K562 (cell line): Measurements from ENCODE around the gene NDFIP1. TPM values are rescaled to one million over a fixed set of nuclear protein-coding genes. Genes with fewer than 3 reads are reported as not detected.

Experiments used
- ATAC-seq: fragments of 200-7000 bp; cut with Tn5 transposase; 3 replicates; pipeline ENCODE4 v1.9.1; 2020; ENCODE audit warnings: moderate library complexity
- BruUV-seq: library from RNA; stranded (reverse); fragments of 400-500 nt; replicated peaks from 2 replicates; lab custom pipeline; 2021; lab: Mats Ljungman, UMichigan
- CTCF ChIA-PET: fragments of 300-600 bp; formaldehyde crosslinking; extraction: SDS; loops from one replicate; lab custom pipeline; 2021; ENCODE audit warnings: low intra/inter-chr PET ratio; lab: Yijun Ruan, JAX
- POLR2A ChIA-PET: fragments of 300-600, 350-650 bp; sonication (Branson Sonifier 250); formaldehyde crosslinking; extraction: SDS; loops from one replicate; lab custom pipeline; 2021; ENCODE audit warnings: antibody characterized with exemption, inconsistent platforms; lab: Yijun Ruan, JAX
- DNase-seq, 4 experiments: peaks; one replicate each; pipeline versions ENCODE4 v3.0.0 to v3.0.0-alpha.2; 2011 to 2018; ENCODE audit warnings: low spot score in 3 of 4, mixed read lengths in 3 of 4; ENCODE audit errors: extremely low read depth in 1 of 4
- FAIRE-seq: peaks from 2 replicates; lab custom pipeline; 2011; peaks lifted over from hg19 to GRCh38; lab: Jason Lieb, UNC
- H2AFZ ChIP-seq: 2 replicates; pipeline ENCODE4 v1.6.0; 2011; ENCODE audit warnings: low read depth, low read length, control low read depth, inconsistent platforms
- H3K27ac ChIP-seq: fragments of 200-600 bp; 3 replicates; pipeline ENCODE4 v1.8.0; 2011; ENCODE audit warnings: low read depth, mild to moderate bottlenecking, control low read depth, inconsistent platforms, low read length, moderate library complexity, mixed read lengths; ENCODE audit errors: extremely low read depth
- H3K27me3 ChIP-seq, 2 experiments: fragments of 300-600 bp in 1 of 2; 2 replicates in 1 of 2; 3 replicates in 1 of 2; pipeline versions ENCODE4 v1.6.0 to v1.8.0; 2011; ENCODE audit warnings: inconsistent platforms in 2 of 2, low read length in 2 of 2, mild to moderate bottlenecking in 1 of 2, mixed read lengths in 1 of 2, moderate library complexity in 1 of 2; ENCODE audit not compliant: control insufficient read depth in 2 of 2, insufficient read depth in 2 of 2
- H3K36me3 ChIP-seq: fragments of 300-600 bp; 3 replicates; pipeline ENCODE4 v1.8.0; 2011; ENCODE audit warnings: mild to moderate bottlenecking, low read length, inconsistent platforms; ENCODE audit not compliant: control insufficient read depth, insufficient read depth
- H3K4me1 ChIP-seq, 2 experiments: fragments of 200-600 bp in 1 of 2; replicated peaks in 1 of 2; 2 replicates in 1 of 2; 3 replicates in 1 of 2; pipeline versions ENCODE4 v1.5.1 to v1.8.0; 2011; ENCODE audit warnings: inconsistent platforms in 2 of 2, low read length in 2 of 2, mild to moderate bottlenecking in 1 of 2, mixed read lengths in 1 of 2, moderate library complexity in 1 of 2; ENCODE audit not compliant: control insufficient read depth in 2 of 2, insufficient read depth in 2 of 2
- H3K4me2 ChIP-seq: 2 replicates; pipeline ENCODE4 v1.6.1; 2011; ENCODE audit warnings: low read length, control low read depth, inconsistent platforms, mixed read lengths; ENCODE audit not compliant: insufficient read depth
- H3K4me3 ChIP-seq: fragments of 200-600 bp; sonication (generic), shearing (Covaris generic); 2 replicates; pipeline ENCODE4 v1.5.1; 2016; ENCODE audit warnings: control low read depth, inconsistent platforms
- H3K79me2 ChIP-seq: fragments of 200-600 bp; 3 replicates; pipeline ENCODE4 v1.8.0; 2011; ENCODE audit warnings: low read length, inconsistent platforms; ENCODE audit not compliant: control insufficient read depth, insufficient read depth
- H3K9ac ChIP-seq, 2 experiments: 2 replicates each; pipeline versions ENCODE4 v1.6.0 to v1.6.1; 2011; ENCODE audit warnings: low read depth in 2 of 2, low read length in 2 of 2, control low read depth in 1 of 2, inconsistent platforms in 1 of 2, mild to moderate bottlenecking in 1 of 2, mixed read lengths in 1 of 2; ENCODE audit not compliant: insufficient read depth in 1 of 2
- H3K9me1 ChIP-seq: one replicate; pipeline ENCODE4 v1.6.0; 2011; ENCODE audit warnings: inconsistent platforms, mild to moderate bottlenecking, low read length, moderate library complexity; ENCODE audit not compliant: control insufficient read depth, insufficient read depth
- H3K9me3 ChIP-seq: replicated peaks from 2 replicates; pipeline ENCODE4 v1.5.1; 2011; ENCODE audit warnings: low read depth, low read length, inconsistent platforms; ENCODE audit not compliant: control insufficient read depth, insufficient read depth
- H4K20me1 ChIP-seq: replicated peaks from 2 replicates; pipeline ENCODE4 v1.6.1; 2011; ENCODE audit warnings: low read length, inconsistent platforms, mixed read lengths; ENCODE audit not compliant: control insufficient read depth, insufficient read depth
- GTF2F1 ChIP-seq: IDR thresholded peaks from 2 replicates; pipeline ENCODE4 v1.6.1; 2011; ENCODE audit warnings: low read depth, low read length, improper control_type of control experiment
- ILK ChIP-seq: fragments of 450-650 bp; IDR thresholded peaks from 2 replicates; pipeline ENCODE4 v1.6.1; 2016; ENCODE audit warnings: missing genetic modification characterization, low read depth, mild to moderate bottlenecking, missing compliant biosample characterization, moderate library complexity, borderline replicate concordance
- MECOM ChIP-seq: fragments of 250-450 bp; sonication (Bioruptor Pico); IDR thresholded peaks from 2 replicates; pipeline ENCODE4 v1.8.0; 2022; ENCODE audit warnings: inconsistent platforms
- NCOA4 ChIP-seq: fragments of 450-650 bp; IDR thresholded peaks from 2 replicates; pipeline ENCODE4 v1.6.1; 2018; ENCODE audit warnings: mild to moderate bottlenecking; ENCODE audit not compliant: partially characterized antibody
- SMARCE1 ChIP-seq: fragments of 450-650 bp; IDR thresholded peaks from 2 replicates; pipeline ENCODE4 v1.7.1; 2016; ENCODE audit warnings: mild to moderate bottlenecking
- SREBF1 ChIP-seq: fragments of 150-350 bp; IDR thresholded peaks from 2 replicates; pipeline ENCODE4 v1.6.1; 2014; ENCODE audit warnings: antibody characterized with exemption, low read depth, low read length, borderline replicate concordance
- ZNF175 ChIP-seq: fragments of 200-800 bp; sonication (Bioruptor generic); IDR thresholded peaks from 2 replicates; pipeline ENCODE4 v1.6.1; 2016; ENCODE audit warnings: low read depth, mild to moderate bottlenecking, missing genetic modification characterization, missing compliant biosample characterization
- in situ Hi-C: fragments of 300-500 bp; cut with MboI; formaldehyde crosslinking; loops from 4 replicates; pipeline ENCODE4 v1.15.0; 2018; ENCODE audit warnings: inconsistent platforms, mixed read lengths
- intact Hi-C: fragments of 100-400 bp; cut with micrococcal nuclease; formaldehyde crosslinking; loops from 2 replicates; pipeline ENCODE4 v1.14.2; 2022
- polyA plus RNA-seq, 8 experiments: library from polyadenylated mRNA; depleted of rRNA in 4 of 8; stranded (reverse) in 5 of 8; unstranded in 3 of 8; fragments of >200 nt; fragmentation: Nextera tagmentation in 2 of 8; fragmentation: Illumina TruSeq in 1 of 8; extraction: Ambion mirVana in 2 of 8; extraction: Trizol in 1 of 8; gene quantifications; 2 replicates each; pipeline versions ENCODE4 v1.2.1 to v1.2.3, GENCODE V29; 2011 to 2014; ENCODE audit warnings: inconsistent platforms in 1 of 8, missing spikeins in 1 of 8
- total RNA-seq, 7 experiments: library from RNA; depleted of rRNA in 6 of 7; stranded (reverse); fragments of >200 nt in 6 of 7; fragmentation: Illumina TruSeq in 2 of 7; extraction: Trizol in 2 of 7; gene quantifications; 2 replicates each; pipeline versions ENCODE4 v1.2.1 to v1.2.3, GENCODE V29; 2011 to 2021; ENCODE audit warnings: low replicate concordance in 1 of 7
- TF ChIP-seq, protein P1 (sequence below): fragments of 200-800 bp; sonication (Bioruptor generic); IDR thresholded peaks from 2 replicates; pipeline ENCODE4 v1.6.1; 2016; ENCODE audit warnings: missing genetic modification characterization, missing compliant biosample characterization
- TF ChIP-seq, protein P2 (sequence below): sonication (generic); formaldehyde crosslinking; IDR thresholded peaks from 2 replicates; pipeline ENCODE4 v1.8.0; 2022; ENCODE audit warnings: missing genetic modification reagents, mild to moderate bottlenecking, borderline replicate concordance

The NDFIP1 gene
- total and polyA plus RNA-seq, 9 of the 15 experiments (the other 6 are each of a cell fraction or from before 2014, with no cell fraction given): 5.3 to 37.5 (median 31.9) TPM

DNA sequence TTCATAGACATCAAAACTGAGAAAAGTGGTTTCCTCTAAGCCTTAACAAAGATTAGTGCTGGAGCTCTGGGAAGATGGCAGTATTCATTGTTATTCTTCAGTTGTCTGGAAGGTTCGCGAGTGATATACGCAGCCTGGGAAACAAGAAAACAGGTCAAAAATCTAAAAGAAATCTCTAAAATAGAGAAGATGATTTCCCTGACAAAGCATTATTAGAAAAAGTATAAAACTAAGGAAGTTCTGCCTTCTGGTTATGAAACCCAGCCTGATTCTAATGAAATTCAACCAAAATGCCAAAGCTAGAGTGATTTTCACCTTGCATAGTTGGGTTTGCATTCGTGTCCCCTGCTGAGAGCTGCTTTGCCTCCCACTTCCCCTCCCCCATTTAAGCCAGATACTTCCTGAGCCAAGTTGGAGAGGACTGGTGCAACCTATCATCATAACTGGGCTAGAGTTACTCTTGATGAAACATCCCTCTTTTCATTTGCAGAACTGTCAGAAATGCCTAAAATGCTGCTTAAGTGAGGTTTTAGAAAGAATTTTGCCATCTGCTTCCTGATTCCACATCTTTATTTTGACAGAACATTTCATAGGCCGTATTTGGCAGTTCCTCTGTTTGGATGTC is 48.4 kb downstream of the NDFIP1 start (continued):
- no peak for TF ChIP-seq ZNF175

GRCh38 chr5:142159354-142159753 is 50.8 kb downstream of the NDFIP1 start:
- DNase-seq (no peak), FAIRE-seq (no peak), ATAC-seq (no peak)
- POLR2A ChIA-PET: no interaction called here
- H3K4me3 ChIP-seq: no peak overlapping the region
- intact Hi-C loops (loop anchor here (10.0 kb wide), 1 partner anchor 725 kb away; no protein-coding TSS in a partner anchor), in situ Hi-C loops (no loop called here)
- no peak overlapping the region for H3K4me2 ChIP-seq
- H3K9me1 ChIP-seq: no peaks in the 10 kb centered on the region
- no peaks in the 10 kb centered on the region for H3K36me3 ChIP-seq
- no peaks in the 10 kb centered on the region for H3K9me3 ChIP-seq
- no peaks in the 10 kb centered on the region for H3K79me2 ChIP-seq
- no peak overlapping the region for H3K9ac ChIP-seq
- H3K27ac ChIP-seq: no peak overlapping the region
- BruUV-seq: no TSS peak
- no peaks in the 10 kb centered on the region for H4K20me1 ChIP-seq
- H3K4me1 ChIP-seq: no peaks in the 10 kb centered on the region
- CTCF ChIA-PET: no interaction called here
- 0 out of 5 replicates have a peak, but pooled peaks cover 0 to 6% of the 10 kb centered on the region in 2 experiments for H3K27me3 ChIP-seq
- no peak overlapping the region for H2AFZ ChIP-seq
- TF ChIP-seq, protein P1, sequence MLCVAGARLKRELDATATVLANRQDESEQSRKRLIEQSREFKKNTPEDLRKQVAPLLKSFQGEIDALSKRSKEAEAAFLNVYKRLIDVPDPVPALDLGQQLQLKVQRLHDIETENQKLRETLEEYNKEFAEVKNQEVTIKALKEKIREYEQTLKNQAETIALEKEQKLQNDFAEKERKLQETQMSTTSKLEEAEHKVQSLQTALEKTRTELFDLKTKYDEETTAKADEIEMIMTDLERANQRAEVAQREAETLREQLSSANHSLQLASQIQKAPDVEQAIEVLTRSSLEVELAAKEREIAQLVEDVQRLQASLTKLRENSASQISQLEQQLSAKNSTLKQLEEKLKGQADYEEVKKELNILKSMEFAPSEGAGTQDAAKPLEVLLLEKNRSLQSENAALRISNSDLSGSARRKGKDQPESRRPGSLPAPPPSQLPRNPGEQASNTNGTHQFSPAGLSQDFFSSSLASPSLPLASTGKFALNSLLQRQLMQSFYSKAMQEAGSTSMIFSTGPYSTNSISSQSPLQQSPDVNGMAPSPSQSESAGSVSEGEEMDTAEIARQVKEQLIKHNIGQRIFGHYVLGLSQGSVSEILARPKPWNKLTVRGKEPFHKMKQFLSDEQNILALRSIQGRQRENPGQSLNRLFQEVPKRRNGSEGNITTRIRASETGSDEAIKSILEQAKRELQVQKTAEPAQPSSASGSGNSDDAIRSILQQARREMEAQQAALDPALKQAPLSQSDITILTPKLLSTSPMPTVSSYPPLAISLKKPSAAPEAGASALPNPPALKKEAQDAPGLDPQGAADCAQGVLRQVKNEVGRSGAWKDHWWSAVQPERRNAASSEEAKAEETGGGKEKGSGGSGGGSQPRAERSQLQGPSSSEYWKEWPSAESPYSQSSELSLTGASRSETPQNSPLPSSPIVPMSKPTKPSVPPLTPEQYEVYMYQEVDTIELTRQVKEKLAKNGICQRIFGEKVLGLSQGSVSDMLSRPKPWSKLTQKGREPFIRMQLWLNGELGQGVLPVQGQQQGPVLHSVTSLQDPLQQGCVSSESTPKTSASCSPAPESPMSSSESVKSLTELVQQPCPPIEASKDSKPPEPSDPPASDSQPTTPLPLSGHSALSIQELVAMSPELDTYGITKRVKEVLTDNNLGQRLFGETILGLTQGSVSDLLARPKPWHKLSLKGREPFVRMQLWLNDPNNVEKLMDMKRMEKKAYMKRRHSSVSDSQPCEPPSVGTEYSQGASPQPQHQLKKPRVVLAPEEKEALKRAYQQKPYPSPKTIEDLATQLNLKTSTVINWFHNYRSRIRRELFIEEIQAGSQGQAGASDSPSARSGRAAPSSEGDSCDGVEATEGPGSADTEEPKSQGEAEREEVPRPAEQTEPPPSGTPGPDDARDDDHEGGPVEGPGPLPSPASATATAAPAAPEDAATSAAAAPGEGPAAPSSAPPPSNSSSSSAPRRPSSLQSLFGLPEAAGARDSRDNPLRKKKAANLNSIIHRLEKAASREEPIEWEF (CRISPR knock-in tag): no peak
- no peak for TF ChIP-seq NCOA4
- no peak for TF ChIP-seq SMARCE1
- TF ChIP-seq, protein P2, sequence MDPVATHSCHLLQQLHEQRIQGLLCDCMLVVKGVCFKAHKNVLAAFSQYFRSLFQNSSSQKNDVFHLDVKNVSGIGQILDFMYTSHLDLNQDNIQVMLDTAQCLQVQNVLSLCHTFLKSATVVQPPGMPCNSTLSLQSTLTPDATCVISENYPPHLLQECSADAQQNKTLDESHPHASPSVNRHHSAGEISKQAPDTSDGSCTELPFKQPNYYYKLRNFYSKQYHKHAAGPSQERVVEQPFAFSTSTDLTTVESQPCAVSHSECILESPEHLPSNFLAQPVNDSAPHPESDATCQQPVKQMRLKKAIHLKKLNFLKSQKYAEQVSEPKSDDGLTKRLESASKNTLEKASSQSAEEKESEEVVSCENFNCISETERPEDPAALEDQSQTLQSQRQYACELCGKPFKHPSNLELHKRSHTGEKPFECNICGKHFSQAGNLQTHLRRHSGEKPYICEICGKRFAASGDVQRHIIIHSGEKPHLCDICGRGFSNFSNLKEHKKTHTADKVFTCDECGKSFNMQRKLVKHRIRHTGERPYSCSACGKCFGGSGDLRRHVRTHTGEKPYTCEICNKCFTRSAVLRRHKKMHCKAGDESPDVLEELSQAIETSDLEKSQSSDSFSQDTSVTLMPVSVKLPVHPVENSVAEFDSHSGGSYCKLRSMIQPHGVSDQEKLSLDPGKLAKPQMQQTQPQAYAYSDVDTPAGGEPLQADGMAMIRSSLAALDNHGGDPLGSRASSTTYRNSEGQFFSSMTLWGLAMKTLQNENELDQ: no peak
- no peak for TF ChIP-seq ILK (tag)
- no peak for TF ChIP-seq MECOM (CRISPR knock-in tag)
- TF ChIP-seq GTF2F1: no peak
- no peak for TF ChIP-seq SREBF1
